ENCODE results near the gene NFASC.

DNA sequence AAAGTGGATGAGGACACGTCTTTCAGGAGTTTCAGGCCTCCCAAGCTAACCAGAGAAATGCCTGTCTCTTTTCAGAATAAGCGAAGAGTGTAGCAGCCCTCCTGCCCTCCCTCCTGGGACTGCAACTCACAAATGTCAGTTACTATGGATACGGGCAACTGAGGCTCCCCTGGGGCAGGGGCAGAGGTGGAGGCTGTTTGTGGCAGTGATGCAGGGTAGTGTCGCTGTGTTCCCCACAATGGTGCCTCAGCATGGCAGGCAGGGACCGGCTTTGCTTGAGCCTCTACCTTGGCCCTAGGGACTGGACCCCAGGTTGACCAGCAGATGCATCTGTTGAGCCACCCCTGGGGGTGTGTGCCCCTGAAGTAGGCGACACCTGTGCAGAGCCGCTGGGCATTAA lies 10.2 kb downstream of the NFASC start:
- TF ChIP-seq, protein P1, sequence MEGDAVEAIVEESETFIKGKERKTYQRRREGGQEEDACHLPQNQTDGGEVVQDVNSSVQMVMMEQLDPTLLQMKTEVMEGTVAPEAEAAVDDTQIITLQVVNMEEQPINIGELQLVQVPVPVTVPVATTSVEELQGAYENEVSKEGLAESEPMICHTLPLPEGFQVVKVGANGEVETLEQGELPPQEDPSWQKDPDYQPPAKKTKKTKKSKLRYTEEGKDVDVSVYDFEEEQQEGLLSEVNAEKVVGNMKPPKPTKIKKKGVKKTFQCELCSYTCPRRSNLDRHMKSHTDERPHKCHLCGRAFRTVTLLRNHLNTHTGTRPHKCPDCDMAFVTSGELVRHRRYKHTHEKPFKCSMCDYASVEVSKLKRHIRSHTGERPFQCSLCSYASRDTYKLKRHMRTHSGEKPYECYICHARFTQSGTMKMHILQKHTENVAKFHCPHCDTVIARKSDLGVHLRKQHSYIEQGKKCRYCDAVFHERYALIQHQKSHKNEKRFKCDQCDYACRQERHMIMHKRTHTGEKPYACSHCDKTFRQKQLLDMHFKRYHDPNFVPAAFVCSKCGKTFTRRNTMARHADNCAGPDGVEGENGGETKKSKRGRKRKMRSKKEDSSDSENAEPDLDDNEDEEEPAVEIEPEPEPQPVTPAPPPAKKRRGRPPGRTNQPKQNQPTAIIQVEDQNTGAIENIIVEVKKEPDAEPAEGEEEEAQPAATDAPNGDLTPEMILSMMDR (IDR thresholded peaks at IDR 0.05; ENCODE audit: low read depth, low read length, missing input control) = no peak
- TF ChIP-seq YY1 (IDR thresholded peaks at IDR 0.05) (no peak), RAD21 (IDR thresholded peaks at IDR 0.05) (no peak), SP1 (IDR thresholded peaks at IDR 0.05) (no peak), HNF4A (conservative IDR thresholded peaks at IDR 0.05) (no peak), GABPA (IDR thresholded peaks at IDR 0.05 in 1 of 2, conservative IDR thresholded peaks at IDR 0.05 in 1 of 2) (no peak), FOXA1 (IDR thresholded peaks at IDR 0.05) (no peak), TAF1 (conservative IDR thresholded peaks at IDR 0.05) (no peak), JUND (IDR thresholded peaks at IDR 0.05) (no peak)
- TF ChIP-seq, protein P2, sequence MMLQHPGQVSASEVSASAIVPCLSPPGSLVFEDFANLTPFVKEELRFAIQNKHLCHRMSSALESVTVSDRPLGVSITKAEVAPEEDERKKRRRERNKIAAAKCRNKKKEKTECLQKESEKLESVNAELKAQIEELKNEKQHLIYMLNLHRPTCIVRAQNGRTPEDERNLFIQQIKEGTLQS (IDR thresholded peaks at IDR 0.05) = no peak
- TF ChIP-seq, protein P3, sequence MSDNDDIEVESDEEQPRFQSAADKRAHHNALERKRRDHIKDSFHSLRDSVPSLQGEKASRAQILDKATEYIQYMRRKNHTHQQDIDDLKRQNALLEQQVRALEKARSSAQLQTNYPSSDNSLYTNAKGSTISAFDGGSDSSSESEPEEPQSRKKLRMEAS (IDR thresholded peaks at IDR 0.05) = no peak
- TF ChIP-seq, protein P4, sequence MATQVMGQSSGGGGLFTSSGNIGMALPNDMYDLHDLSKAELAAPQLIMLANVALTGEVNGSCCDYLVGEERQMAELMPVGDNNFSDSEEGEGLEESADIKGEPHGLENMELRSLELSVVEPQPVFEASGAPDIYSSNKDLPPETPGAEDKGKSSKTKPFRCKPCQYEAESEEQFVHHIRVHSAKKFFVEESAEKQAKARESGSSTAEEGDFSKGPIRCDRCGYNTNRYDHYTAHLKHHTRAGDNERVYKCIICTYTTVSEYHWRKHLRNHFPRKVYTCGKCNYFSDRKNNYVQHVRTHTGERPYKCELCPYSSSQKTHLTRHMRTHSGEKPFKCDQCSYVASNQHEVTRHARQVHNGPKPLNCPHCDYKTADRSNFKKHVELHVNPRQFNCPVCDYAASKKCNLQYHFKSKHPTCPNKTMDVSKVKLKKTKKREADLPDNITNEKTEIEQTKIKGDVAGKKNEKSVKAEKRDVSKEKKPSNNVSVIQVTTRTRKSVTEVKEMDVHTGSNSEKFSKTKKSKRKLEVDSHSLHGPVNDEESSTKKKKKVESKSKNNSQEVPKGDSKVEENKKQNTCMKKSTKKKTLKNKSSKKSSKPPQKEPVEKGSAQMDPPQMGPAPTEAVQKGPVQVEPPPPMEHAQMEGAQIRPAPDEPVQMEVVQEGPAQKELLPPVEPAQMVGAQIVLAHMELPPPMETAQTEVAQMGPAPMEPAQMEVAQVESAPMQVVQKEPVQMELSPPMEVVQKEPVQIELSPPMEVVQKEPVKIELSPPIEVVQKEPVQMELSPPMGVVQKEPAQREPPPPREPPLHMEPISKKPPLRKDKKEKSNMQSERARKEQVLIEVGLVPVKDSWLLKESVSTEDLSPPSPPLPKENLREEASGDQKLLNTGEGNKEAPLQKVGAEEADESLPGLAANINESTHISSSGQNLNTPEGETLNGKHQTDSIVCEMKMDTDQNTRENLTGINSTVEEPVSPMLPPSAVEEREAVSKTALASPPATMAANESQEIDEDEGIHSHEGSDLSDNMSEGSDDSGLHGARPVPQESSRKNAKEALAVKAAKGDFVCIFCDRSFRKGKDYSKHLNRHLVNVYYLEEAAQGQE (IDR thresholded peaks at IDR 0.05) = no peak
